HG02610 (cell line): Measurements from ENCODE around the gene KRT86.
"Not testable (repeated sequence)": the region's sequence is repeated elsewhere in the genome, so short reads cannot be mapped to it uniquely, and the experiment has no call there.

ENCODE experiments used
- ATAC-seq: cut with Tn5 transposase; IDR thresholded peaks from one replicate; pipeline ENCODE4 v1.9.1; 2021; ENCODE audit warnings: mild to moderate bottlenecking, moderate library complexity; ENCODE audit not compliant: unreplicated experiment

KRT86 gene

DNA sequence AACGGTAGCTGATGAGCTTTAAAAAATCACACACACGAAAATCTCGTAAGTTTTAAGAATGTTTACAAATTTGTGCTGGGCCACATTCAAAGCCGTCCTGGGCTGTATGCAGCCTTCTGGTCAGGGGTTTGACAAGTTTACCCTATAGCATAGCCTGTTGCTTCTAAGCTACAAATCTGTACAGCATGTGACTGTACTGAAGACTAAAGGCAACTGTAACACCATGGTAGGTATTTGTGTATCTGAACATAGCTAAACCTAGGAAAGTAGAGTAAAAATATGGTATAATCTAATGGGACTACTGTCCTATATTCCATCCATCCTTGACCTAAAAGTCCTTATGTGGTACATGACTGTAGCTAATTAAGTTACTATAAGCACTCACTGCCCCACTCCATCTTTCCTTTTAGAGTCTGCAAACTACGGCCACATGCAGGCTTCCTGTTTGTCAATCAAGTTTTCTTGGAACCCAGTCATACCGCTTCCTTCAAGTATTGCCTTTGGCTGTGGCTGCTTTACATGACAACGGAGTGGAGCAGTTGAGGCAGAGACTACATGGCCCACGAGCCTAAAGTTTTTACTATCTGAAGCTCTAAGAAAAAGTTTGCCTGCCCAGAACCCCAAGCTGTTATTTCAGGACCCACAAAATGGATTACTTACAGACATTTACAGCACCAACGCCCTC lies 22.9 kb upstream of the KRT86 start:
- no peak for ATAC-seq

DNA sequence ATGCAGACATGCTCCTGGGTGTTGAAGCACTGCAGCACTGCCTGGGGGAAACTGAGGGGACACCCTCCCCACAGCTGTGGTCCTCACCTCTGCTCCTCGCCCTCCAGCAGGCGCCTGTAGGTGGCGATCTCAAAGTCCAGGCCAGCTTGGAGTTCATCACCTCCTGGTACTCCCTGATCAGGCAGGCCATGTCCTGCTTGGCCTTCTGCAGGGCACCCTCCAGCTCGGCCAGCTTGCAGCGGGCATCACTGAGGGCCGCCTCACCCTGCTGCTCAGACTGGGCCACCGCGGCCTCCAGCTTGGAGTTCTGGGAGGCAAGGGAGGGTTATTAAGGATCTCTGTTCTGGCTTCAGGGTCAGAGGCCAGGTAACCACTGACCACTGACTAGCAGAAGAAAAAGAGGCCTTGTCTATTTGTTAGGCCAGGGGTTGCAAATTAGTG lies 22.2 kb upstream of the KRT86 start:
- not testable (repeated sequence) for ATAC-seq

DNA sequence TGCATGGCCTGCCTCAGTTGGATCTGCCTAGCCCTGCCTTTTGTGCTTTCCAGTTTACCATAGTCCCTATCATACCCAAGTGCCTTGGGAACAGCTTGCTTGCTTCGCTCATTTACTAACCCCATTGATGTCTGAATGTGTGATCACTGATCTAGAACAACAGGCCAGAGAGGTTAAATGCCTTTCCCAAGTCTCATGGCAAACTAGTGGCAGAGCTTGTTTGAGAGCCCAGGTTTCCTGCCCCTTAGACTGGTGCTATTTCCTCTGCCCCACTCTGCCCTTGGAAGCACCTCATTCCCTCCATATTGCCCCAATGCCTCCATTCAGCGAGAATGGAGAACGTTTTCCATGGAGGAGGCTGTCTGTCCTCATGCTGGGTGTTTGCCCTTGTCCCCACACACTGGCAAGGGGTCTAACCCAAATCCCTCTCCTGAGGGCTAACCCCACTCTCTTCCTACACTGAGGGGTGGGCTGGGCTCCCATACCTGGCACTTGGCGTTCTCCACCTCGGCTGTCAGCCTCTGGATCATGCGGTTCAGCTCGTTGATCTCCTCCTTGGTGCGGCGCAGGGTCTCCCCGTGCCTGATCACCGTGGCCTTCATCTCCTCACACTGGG lies 21.6 kb upstream of the KRT86 start:
- no peak for ATAC-seq

DNA sequence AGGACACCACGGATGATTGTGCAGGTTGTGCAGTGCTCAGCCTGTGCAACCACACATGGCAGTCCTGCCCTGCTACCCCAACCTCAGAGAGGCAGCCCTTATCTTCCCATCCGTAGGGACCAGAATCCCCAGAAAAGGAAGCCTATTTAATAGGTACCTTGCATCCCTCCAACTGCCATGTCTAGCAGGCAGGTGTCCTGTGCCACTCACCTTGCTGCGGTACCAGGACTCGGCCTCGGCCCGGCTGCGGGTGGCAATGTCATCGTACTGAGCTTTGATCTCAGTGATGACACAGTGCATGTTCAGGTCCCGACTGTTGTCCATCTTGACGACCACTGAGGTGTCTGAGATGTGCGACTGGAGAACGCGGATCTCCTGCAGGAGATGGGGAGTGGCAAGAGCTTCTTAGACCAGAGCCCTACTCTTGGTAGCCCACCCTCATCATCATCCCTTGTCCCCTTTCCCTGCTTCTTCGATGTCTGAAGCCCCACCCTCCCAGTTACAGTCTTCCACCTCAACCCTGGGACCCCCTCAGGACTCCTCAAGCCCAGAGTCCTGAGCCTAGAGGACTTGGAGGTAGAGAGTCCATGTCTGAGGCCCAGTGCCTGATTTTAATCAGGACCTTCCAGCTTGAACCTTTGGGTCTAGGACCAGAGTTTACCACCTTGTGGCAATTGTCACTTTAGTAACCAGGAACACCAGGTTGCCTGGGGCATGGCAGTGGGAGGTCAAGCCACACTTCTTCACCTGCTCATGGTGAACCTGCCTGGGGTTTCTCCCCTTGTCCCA lies 20.9 kb upstream of the KRT86 start:
- ATAC-seq: no peak

DNA sequence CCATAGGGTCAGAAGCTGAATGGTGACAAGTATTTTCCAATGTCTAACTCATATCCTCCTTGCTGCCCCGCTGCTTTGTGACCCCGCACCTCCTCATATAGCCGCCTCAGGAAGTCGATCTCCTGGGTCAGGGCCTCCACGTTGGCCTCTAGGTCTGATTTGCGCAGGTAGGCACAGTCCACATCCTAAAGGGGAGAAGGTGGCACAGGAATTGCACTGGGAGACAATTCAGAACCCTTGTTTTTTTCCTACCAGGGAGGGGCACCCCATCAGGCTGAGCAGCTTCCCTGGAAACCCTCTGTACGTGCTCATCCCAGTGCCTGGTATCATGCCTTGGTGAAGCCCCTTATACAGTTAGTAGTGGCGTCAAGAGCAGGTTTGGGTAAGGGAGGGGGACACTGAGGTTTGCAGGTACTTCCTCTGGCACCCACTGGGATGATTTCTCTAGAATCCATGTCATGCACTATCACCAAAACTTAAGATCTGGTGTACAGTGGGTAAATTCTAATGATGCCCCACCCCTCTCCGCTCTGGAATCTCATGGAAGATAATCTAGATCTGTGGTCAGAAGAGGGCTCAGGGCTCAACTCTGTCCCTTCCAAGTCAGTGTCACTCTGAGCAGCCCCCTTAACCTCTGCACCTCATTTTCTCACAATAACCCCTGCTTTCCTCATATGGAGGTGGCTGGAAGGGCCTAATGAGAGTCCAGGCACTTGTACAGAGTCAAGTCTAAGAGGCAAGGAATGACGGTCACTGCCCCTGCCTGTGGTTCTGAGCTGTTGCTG lies 20.1 kb upstream of the KRT86 start:
- no peak for ATAC-seq

DNA sequence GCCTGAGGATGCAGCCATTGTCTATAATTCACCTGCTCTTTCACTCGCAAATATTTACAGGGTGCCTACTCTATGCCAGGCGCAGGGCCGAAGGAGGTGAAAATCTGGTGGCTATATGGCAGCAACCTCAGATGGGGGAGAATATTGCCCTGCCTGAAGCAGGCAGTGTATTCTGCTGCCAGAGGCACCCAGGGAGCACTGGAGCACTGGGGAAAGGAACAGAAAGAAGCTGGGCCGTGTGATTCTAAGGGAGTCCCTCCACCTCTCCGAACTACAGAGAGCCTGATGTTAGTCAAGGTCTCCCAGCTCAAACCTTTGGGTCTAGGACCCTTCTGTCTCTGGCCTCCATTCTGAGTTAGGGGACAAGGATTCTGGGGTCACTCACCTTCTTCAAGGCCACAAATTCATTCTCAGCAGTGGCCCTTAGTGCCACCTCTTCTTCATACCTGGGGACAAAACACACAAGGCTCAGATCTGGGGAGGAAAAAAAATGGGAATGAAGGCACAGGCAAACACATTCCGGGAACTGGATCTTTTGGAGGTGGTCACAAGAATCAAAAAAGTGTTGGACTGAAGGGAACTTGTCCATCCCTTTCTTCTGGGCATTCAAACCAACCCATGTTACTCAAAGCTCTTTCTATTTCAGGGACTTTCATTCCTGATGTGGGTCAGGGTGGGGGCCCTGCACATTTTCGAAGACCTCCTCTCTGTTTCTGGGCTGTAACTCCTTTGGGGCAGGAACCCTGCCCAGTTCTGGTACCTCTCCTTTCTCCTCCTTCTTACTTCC lies 19.3 kb upstream of the KRT86 start:
- no peak for ATAC-seq

GRCh38 chr12:52255926-52256583 lies 18.4 kb upstream of the KRT86 start:
- no peak for ATAC-seq

DNA sequence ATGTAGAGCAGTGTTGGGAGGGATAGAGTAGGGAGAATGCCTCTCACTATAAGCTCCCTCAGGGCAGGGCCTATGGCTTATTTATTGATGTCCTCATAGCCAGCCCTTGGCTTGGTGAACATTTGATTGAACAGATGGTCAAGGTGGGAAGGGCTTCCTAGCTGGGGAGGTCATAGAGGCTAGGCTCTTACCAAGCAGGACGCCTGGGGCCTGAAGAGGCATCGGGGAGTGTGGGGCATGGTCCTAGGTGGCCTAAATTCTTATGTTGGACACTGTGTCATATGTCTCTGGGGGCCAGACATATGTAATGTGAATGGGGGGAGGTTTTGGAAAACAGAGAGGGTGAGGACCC lies 17.9 kb upstream of the KRT86 start:
- no peak for ATAC-seq

DNA sequence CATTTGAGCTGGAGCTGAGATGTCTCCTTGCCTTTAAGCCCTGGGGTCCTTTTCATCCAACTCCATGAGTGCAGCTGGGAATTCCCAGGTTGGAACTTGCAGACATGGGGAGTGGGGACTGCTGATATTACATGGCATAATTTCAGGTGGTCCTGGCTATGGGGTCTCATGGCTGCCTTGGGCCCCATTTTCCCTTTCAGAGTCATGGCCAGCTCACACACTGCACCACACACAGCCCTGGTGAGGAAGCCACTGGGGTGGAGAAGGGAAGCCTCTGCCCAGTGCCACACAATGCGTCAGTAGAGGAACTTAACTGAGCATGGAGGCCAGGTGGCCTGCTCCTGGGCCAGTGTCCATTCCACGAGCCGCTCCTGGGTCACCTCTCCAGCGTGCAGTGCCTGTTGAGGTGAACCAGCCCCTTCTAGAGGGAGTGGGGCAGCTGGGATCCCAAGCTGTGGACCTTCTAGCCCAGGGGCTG lies 17.3 kb upstream of the KRT86 start:
- no peak for ATAC-seq

DNA sequence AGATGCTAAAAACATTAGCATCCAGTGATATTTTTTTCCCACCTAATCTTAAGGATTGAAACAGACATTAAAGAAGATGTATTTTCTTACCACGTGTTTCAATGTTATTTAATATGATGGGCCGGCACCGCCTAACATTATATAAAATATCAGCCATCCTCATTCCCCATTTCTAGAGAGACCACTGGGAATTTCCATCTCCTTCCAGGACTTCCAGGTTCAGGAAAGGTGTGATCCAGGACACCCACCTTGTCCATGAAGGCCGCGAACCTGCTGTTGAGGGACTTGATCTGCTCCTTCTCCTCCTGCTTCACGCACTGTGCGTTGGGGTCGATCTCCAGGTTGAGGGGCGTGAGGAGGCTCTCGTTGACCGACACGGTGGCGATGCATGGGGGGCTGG lies 16.5 kb upstream of the KRT86 start:
- ATAC-seq: not testable (repeated sequence)

DNA sequence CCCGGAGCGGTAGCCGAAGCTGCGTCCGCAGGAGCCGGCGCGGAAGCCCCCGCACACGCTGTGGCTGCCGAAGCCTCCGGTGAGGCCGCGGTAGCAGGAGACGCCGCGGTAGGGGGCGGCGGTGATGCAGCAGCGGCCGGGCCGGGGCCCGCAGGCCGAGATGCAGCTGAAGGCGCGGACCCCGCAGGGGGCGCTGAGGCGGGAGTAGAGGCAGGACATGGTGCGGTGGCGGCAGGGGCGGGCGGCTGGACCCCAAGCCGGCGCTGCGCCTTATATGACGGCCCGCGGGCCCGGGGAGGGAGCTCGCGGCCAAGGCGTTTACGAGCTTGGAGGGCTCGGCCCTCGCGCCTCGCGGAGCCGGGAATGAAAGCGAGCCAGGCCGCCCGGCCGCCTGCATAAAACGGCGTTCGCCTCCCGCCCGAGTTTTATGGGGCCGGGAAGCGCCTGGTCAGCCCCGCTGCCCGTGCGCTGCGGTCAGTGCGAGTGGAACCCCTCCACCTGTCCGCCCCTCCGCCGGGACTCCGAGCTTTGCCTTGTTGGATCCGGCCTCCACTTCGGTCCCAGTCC lies 16.0 kb upstream of the KRT86 start:
- no peak for ATAC-seq

GRCh38 chr12:52259657-52260243 lies 14.7 kb upstream of the KRT86 start:
- ATAC-seq: no peak

DNA sequence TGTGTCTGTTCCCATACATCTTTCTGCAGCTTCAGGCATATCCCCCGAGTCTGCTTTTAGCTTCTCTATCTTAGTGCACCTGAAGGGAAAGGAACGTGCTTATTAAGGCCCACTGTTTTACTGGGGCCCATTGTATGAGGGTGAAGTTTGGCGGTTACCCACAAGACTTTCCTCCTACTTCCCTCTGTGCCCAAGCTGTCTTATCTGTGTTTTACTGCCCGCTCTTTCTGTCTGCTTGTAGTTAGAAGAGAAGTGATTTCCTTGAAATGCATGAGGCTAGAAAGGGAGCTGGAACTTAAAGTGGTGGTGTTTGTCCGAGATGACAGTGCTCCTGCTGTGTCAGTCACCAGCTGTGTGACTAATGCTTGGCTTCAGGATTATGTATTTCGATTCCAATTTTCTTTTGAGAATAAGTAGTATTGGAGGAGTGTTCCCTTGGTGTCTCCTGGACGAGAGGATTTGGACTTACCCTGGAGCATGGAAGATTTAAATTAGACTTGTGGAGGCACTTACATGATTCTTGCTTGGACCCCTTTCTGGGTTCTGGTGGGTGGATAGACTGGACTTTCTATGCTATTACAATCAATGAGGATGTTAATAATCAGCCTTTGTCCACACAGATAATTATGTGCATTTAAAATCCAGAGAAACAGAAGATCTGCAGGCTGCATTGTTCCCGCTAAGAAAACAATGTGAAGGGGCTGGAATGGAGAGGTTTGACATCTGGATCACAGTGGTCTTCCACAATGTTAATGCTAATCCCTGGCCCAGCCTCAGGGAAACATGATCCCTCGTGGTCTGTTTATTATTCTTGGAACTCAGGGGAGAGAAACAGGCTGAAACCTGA lies 13.9 kb upstream of the KRT86 start:
- ATAC-seq: no peak

- no peak for ATAC-seq
Measured at GRCh38 chr12:52261208-52261484, 13.3 kb upstream of the KRT86 start.

- ATAC-seq: no peak
Measured at GRCh38 chr12:52262286-52262685, 12.2 kb upstream of the KRT86 start.

- ATAC-seq: no peak
Measured at GRCh38 chr12:52263761-52264434, 10.5 kb upstream of the KRT86 start.

- no peak for ATAC-seq
Measured at GRCh38 chr12:52264435-52264825, 10.0 kb upstream of the KRT86 start.

DNA sequence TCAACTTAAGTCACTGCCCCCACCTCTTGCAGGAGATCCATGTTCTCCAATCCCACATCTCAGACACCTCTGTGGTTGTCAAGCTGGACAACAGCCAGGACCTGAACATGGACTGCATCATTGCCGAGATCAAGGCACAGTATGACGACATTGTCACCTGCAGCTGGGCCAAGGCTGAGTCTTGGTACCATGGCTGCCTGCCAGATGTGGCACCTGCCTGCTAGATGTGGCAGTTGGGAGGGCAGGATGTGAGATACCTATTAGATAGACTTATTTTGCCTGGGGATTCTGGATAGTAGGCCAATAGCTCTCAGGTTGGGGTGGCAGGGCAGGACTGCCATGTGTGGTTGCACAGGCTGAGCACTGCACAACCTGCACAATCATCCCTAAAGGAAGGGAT lies 7.9 kb upstream of the KRT86 start:
- ATAC-seq: no peak
